Fibroblast of villous mesenchyme (primary cell): Measurements from ENCODE around the gene EBI3. TPM values are rescaled to one million over a fixed set of nuclear protein-coding genes. Genes with fewer than 3 reads are reported as not detected.

Experiments
- DNase-seq: peaks from one replicate; pipeline ENCODE4 v3.0.0-alpha.2; 2010; ENCODE audit warnings: low read depth
- H3K4me3 ChIP-seq: 2 replicates; pipeline ENCODE4 v1.5.1; 2011; ENCODE audit warnings: low read depth, mild to moderate bottlenecking, low read length
- total RNA-seq: library from RNA; depleted of rRNA; stranded (reverse); fragments of >200 nt; gene quantifications from 2 replicates; pipeline ENCODE4 v1.2.3, GENCODE V29; 2012
- TF ChIP-seq, protein P1 (sequence below): IDR thresholded peaks from 2 replicates; pipeline ENCODE4 v1.5.1; 2012; ENCODE audit warnings: low read depth, mild to moderate bottlenecking, low read length; ENCODE audit not compliant: insufficient read depth

The EBI3 gene
- total RNA-seq, 1 donor = 1.3 TPM

DNA sequence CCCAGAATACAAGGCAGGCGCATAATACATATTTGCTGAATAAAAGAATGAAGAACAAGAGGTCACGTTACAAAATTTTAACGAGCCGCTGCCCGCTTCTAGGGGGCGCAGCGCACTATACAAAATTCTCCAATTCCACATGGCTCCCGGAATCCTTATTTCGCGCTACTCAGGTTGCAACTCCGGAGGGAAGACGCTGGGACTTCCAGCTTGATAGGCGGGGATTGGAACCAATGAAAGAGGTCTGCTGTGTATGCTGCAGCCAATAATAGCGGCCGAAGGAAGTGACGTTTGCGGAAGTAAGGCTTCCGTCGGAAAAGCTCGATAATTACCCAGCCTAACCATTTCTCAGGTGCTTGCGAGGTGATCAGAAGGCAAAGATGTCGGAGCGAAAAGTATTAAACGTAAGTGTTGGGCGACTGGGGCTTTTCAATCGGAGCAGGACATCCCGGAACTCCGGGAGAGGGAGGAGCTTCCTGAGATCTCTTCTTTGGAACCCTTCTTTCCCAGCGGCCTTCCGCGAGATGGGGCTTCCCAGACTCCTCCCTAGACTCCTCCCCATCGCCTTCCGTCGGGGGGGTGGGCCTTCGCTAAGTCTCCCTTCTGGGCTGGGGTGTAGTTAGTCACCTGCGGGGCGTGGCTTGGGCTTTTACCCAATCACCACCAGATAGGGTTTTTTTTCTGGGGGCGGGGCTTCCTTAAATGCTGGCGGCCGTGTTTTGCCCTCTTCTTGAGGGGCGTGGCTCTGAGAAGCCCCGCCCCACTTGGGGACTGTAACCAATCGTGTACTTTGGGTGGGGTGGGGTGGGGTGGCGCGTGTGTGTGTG, 17.7 kb downstream of the EBI3 start, which contains the start of gene YJU2:
Gene YJU2 (plus strand): TSS at position 314 of the 827 bp plus-strand sequence. CDS start 67 bp downstream, at position 381.
- DNase-seq = peak; percentile 100
- TF ChIP-seq, protein P1, sequence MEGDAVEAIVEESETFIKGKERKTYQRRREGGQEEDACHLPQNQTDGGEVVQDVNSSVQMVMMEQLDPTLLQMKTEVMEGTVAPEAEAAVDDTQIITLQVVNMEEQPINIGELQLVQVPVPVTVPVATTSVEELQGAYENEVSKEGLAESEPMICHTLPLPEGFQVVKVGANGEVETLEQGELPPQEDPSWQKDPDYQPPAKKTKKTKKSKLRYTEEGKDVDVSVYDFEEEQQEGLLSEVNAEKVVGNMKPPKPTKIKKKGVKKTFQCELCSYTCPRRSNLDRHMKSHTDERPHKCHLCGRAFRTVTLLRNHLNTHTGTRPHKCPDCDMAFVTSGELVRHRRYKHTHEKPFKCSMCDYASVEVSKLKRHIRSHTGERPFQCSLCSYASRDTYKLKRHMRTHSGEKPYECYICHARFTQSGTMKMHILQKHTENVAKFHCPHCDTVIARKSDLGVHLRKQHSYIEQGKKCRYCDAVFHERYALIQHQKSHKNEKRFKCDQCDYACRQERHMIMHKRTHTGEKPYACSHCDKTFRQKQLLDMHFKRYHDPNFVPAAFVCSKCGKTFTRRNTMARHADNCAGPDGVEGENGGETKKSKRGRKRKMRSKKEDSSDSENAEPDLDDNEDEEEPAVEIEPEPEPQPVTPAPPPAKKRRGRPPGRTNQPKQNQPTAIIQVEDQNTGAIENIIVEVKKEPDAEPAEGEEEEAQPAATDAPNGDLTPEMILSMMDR = peak; percentile 48
- H3K4me3 ChIP-seq = peak within 1 kb of the TSS; percentile 70

GRCh38 chr19:4256563-4256962, 27.2 kb downstream of the EBI3 start:
- no peak for DNase-seq
- no peak overlapping the region for H3K4me3 ChIP-seq
- TF ChIP-seq, protein P1 = no peak

DNA sequence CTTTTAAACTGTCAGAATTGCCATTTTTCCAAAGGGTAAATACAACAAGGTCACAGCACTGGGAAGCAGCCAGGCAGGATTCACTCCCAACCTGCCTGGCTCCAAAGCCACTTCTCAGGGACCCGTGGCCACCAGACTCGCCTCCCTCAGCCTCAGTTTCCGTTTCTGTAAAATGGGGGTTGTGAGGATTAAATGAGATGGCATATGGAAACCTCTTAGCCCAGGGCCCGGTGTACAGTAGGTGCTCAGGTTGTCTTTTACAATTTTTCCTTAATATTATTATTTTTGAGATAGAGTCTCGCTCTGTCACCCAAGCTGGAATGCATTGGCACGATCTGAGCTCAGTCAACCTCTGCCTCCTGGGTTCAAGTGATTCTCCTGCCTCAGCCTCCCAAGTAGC, 27.7 kb downstream of the EBI3 start:
- TF ChIP-seq, protein P1 = no peak
- H3K4me3 ChIP-seq = no peak overlapping the region
- DNase-seq = no peak

- TF ChIP-seq, protein P1 = no peak
- no peak overlapping the region for H3K4me3 ChIP-seq
- no peak for DNase-seq
Observed at GRCh38 chr19:4258181-4258580, 28.9 kb downstream of the EBI3 start.

GRCh38 chr19:4260613-4261191, 31.4 kb downstream of the EBI3 start:
- DNase-seq = no peak
- TF ChIP-seq, protein P1 = no peak
- H3K4me3 ChIP-seq = no peak overlapping the region

DNA sequence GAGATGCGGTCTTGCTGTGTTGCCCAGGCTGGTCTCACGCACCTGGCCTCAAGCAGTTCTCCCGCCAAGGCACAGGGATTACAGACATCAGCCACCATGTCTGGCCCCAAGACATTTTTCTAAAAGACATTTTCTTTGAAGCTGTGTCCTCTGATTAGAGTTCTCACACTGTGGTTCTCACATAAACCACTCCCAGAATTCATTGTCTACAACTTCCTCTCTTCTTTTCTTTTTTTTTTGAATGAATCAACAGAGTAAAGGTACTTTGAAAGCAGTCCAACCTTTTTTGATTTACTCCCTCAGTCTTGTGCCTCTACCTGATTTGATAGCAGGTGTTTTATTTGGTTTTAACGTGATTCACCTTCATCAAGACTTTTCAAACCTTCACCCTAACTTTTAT, 35.5 kb downstream of the EBI3 start:
- TF ChIP-seq, protein P1 = no peak
- DNase-seq = no peak
- H3K4me3 ChIP-seq = no peak overlapping the region
